ENCODE results near the gene MCCC1. TPM values are rescaled to one million over a fixed set of nuclear protein-coding genes. Genes with fewer than 3 reads are reported as not detected.

Gene MCCC1
- total and polyA plus RNA-seq, 10 of the 15 experiments (the other 5 are each of a cell fraction or from before 2014, with no cell fraction given) = 35.0 to 71.7 (median 47.0) TPM

- H3K36me3 ChIP-seq (ENCODE audit: control insufficient read depth in 2 of 2, insufficient read depth in 2 of 2, low read length in 1 of 2) = peaks cover 4 to 6% of the 10 kb centered on the region in 2 experiments
These were observed 66.3 kb downstream of the MCCC1 start for GRCh38 chr3:183032880-183033555.

GRCh38 chr3:183031826-183032225 lies 67.5 kb downstream of the MCCC1 start:
- no peaks in the 10 kb centered on the region for H4K20me1 ChIP-seq (ENCODE audit: control insufficient read depth, insufficient read depth)
- peaks cover 0 to 6% of the 10 kb centered on the region in 2 experiments; a peak in 3 of 4 replicates for H3K36me3 ChIP-seq (ENCODE audit: control insufficient read depth in 2 of 2, insufficient read depth in 2 of 2, low read length in 1 of 2)
- no peaks in the 10 kb centered on the region for H3K4me1 ChIP-seq (ENCODE audit: control insufficient read depth, insufficient read depth, low read length)
- no peak overlapping the region for H3K4me3 ChIP-seq
- ATAC-seq (no peak), FAIRE-seq (no peak), DNase-seq (ENCODE audit: low read depth, low spot score) (no peak)
- intact Hi-C loops (cut with micrococcal nuclease; ENCODE audit: unreplicated experiment) (no loop called here), in situ Hi-C loops (cut with MboI) (no loop called here)
- H2AFZ ChIP-seq (ENCODE audit: control insufficient read depth, low read depth, low read length) = no peak overlapping the region
- no peak for TF ChIP-seq NFXL1 (IDR thresholded peaks at IDR 0.05; ENCODE audit: borderline replicate concordance)
- TF ChIP-seq ZNF217 (IDR thresholded peaks at IDR 0.05) = no peak
- no peak for TF ChIP-seq ZBED1 (IDR thresholded peaks at IDR 0.05; ENCODE audit: borderline replicate concordance)
- TF ChIP-seq NFYA (IDR thresholded peaks at IDR 0.05; ENCODE audit: borderline replicate concordance, low read depth, low read length) = no peak
- H3K4me2 ChIP-seq (ENCODE audit: control insufficient read depth, insufficient read depth) = no peak overlapping the region
- CTCF ChIA-PET = interaction anchor here (1.2 kb wide), 1 partner anchor 353 kb away, joined by 3 read pairs; no protein-coding TSS in a partner anchor
- no peaks in the 10 kb centered on the region for H3K27me3 ChIP-seq (replicated peaks in 1 of 2; ENCODE audit: control insufficient read depth in 2 of 2, insufficient read depth in 2 of 2, low read length in 1 of 2)
- no peak overlapping the region for H3K9ac ChIP-seq (ENCODE audit: control insufficient read depth, insufficient read depth, low read length)
- SMC1A ChIA-PET (ENCODE audit: uncharacterized antibody, unreplicated experiment) = interaction anchor here (1.6 kb wide), 1 partner anchor 122 kb away, joined by 3 read pairs; no protein-coding TSS in a partner anchor
- no peaks in the 10 kb centered on the region for H3K79me2 ChIP-seq (ENCODE audit: control insufficient read depth, insufficient read depth, low read length)
- RAD21 ChIA-PET (ENCODE audit: unreplicated experiment) = no interaction called here
- no TSS peak for BruUV-seq (replicated peaks)
- WGBS (ENCODE audit: insufficient coverage, insufficient replicate concordance, low lambda C conversion rate, missing lambda C conversion rate) = 100% methylated on average over 1 of the region's 1 CpG
- no peaks in the 10 kb centered on the region; the same call in 2 of the 3 replicates for H3K9me3 ChIP-seq (replicated peaks; ENCODE audit: control insufficient read depth, insufficient read depth, low read length)
- H3K27ac ChIP-seq (ENCODE audit: control insufficient read depth, insufficient read depth) = no peak overlapping the region
- POLR2A ChIA-PET = no interaction called here

More at GRCh38 chr3:183032880-183033555, 66.3 kb downstream of the MCCC1 start:
- POLR2A ChIA-PET = interaction anchor here (0.7 kb wide), 1 partner anchor 346 kb away, joined by 5 read pairs; no protein-coding TSS in a partner anchor
- H3K4me3 ChIP-seq = no peak overlapping the region
- intact Hi-C loops (cut with micrococcal nuclease; ENCODE audit: unreplicated experiment) = no loop called here
- no TSS peak for BruUV-seq (replicated peaks)
- SMC1A ChIA-PET (ENCODE audit: uncharacterized antibody, unreplicated experiment) = interaction anchor here (0.9 to 1.6 kb wide), 2 partner anchors 123 to 289 kb away, joined by 3 read pairs; no protein-coding TSS in a partner anchor
- CTCF ChIA-PET = interaction anchor here (0.9 to 1.0 kb wide), 2 partner anchors 14 to 53 kb away, joined by 3 to 5 read pairs; no protein-coding TSS in a partner anchor
- ATAC-seq (no peak), FAIRE-seq (no peak), DNase-seq (ENCODE audit: low read depth, low spot score) (no peak)
- no peak overlapping the region for H3K9ac ChIP-seq (ENCODE audit: control insufficient read depth, insufficient read depth, low read length)
- no peaks in the 10 kb centered on the region for H3K27me3 ChIP-seq (replicated peaks in 1 of 2; ENCODE audit: control insufficient read depth in 2 of 2, insufficient read depth in 2 of 2, low read length in 1 of 2)
- no peaks in the 10 kb centered on the region for H3K79me2 ChIP-seq (ENCODE audit: control insufficient read depth, insufficient read depth, low read length)
- in situ Hi-C loops (cut with MboI) = no loop called here
- no peak overlapping the region for H3K27ac ChIP-seq (ENCODE audit: control insufficient read depth, insufficient read depth)
- H2AFZ ChIP-seq (ENCODE audit: control insufficient read depth, low read depth, low read length) = no peak overlapping the region
- 96% methylated on average over 6 of the region's 6 CpGs for WGBS (ENCODE audit: insufficient coverage, insufficient replicate concordance, low lambda C conversion rate, missing lambda C conversion rate)
- H4K20me1 ChIP-seq (ENCODE audit: control insufficient read depth, insufficient read depth) = no peaks in the 10 kb centered on the region
- no peaks in the 10 kb centered on the region for H3K4me1 ChIP-seq (ENCODE audit: control insufficient read depth, insufficient read depth, low read length)
- RAD21 ChIA-PET (ENCODE audit: unreplicated experiment) = no interaction called here
- no peaks in the 10 kb centered on the region; the same call in 2 of the 3 replicates for H3K9me3 ChIP-seq (replicated peaks; ENCODE audit: control insufficient read depth, insufficient read depth, low read length)
- no peak overlapping the region for H3K4me2 ChIP-seq (ENCODE audit: control insufficient read depth, insufficient read depth)
- TF ChIP-seq BCL11A (IDR thresholded peaks at IDR 0.05; ENCODE audit: low read depth, low read length) = no peak
- TF ChIP-seq HDAC2 (IDR thresholded peaks at IDR 0.05) = no peak

Measured in GM12878 (cell line).